ENCODE results near the gene CAPNS1.
A peak's percentile ranks its signal among the peaks of the same experiment; 100 is the strongest.

Gene CAPNS1

GRCh38 chr19:36153126-36153525 is 13.3 kb downstream of the CAPNS1 start:
- H3K4me1 ChIP-seq (ENCODE audit: control insufficient read depth, low read depth, low read length), result no peaks in the 10 kb centered on the region
- no peak overlapping the region for H2AK5ac ChIP-seq (ENCODE audit: low read length)
- H3K4ac ChIP-seq (ENCODE audit: low read depth, low read length), result no peak overlapping the region
- no peak overlapping the region for H4K5ac ChIP-seq (ENCODE audit: low read length)
- DNase-seq, result no peak
- H3K4me3 ChIP-seq (ENCODE audit: low read length), result no peak overlapping the region
- no peaks in the 10 kb centered on the region for H3K27me3 ChIP-seq (ENCODE audit: insufficient read depth, low read length, poor library complexity)
- no peak overlapping the region for H2BK15ac ChIP-seq (replicated peaks; ENCODE audit: low read depth)
- peaks cover 4% of the 10 kb centered on the region for H3K36me3 ChIP-seq (ENCODE audit: control insufficient read depth, insufficient read depth, low read length)
- no peak overlapping the region for H3K27ac ChIP-seq (ENCODE audit: low read depth, low read length)
- no peak overlapping the region for H2BK120ac ChIP-seq (ENCODE audit: low read depth, low read length)
- H4K8ac ChIP-seq (ENCODE audit: low read depth, low read length), result no peak overlapping the region
- H3K23ac ChIP-seq (ENCODE audit: low read length), result no peak overlapping the region
- no peak overlapping the region for H2BK5ac ChIP-seq (ENCODE audit: low read length)
- no peaks in the 10 kb centered on the region for H3K79me2 ChIP-seq (ENCODE audit: control insufficient read depth, insufficient read depth, low read length)
- H3K9ac ChIP-seq (ENCODE audit: low read length), result no peak overlapping the region
- H3K56ac ChIP-seq (ENCODE audit: low read length), result no peak overlapping the region
- no peaks in the 10 kb centered on the region for H3K79me1 ChIP-seq (ENCODE audit: low read length)
- WGBS (ENCODE audit: extremely low coverage, insufficient coverage, low lambda C conversion rate), result no CpG with 5 or more reads among the region's 10 CpGs
- H3K4me2 ChIP-seq (ENCODE audit: low read length), result no peak overlapping the region
- H3K18ac ChIP-seq (ENCODE audit: low read length), result no peak overlapping the region

- H3K4me2 ChIP-seq (ENCODE audit: low read length), result no peak overlapping the region
- H3K4me3 ChIP-seq (ENCODE audit: low read length), result no peak overlapping the region
- no peak overlapping the region for H4K8ac ChIP-seq (ENCODE audit: low read depth, low read length)
- peak overlapping the region; percentile 65 for H3K18ac ChIP-seq (ENCODE audit: low read length)
- H3K27ac ChIP-seq (ENCODE audit: low read depth, low read length), result peak overlapping the region; percentile 68
- H2BK120ac ChIP-seq (ENCODE audit: low read depth, low read length), result no peak overlapping the region
- no peak overlapping the region for H3K4ac ChIP-seq (ENCODE audit: low read depth, low read length)
- H3K9ac ChIP-seq (ENCODE audit: low read length), result peak overlapping the region; percentile 56
- peaks cover 5% of the 10 kb centered on the region for H3K4me1 ChIP-seq (ENCODE audit: control insufficient read depth, low read depth, low read length)
- H2BK5ac ChIP-seq (ENCODE audit: low read length), result peak overlapping the region; percentile 2
- H4K5ac ChIP-seq (ENCODE audit: low read length), result peak overlapping the region; percentile 5
- peak overlapping the region; percentile 85 for H3K56ac ChIP-seq (ENCODE audit: low read length)
- no peak overlapping the region for H3K23ac ChIP-seq (ENCODE audit: low read length)
- H3K36me3 ChIP-seq (ENCODE audit: control insufficient read depth, insufficient read depth, low read length), result no peaks in the 10 kb centered on the region
- no peaks in the 10 kb centered on the region for H3K79me1 ChIP-seq (ENCODE audit: low read length)
- H3K79me2 ChIP-seq (ENCODE audit: control insufficient read depth, insufficient read depth, low read length), result no peaks in the 10 kb centered on the region
- H3K27me3 ChIP-seq (ENCODE audit: insufficient read depth, low read length, poor library complexity), result no peaks in the 10 kb centered on the region
- DNase-seq, result peak; percentile 51
- H2AK5ac ChIP-seq (ENCODE audit: low read length), result peak overlapping the region; percentile 96
- no peak overlapping the region for H2BK15ac ChIP-seq (replicated peaks; ENCODE audit: low read depth)
- no CpG with 5 or more reads among the region's 7 CpGs for WGBS (ENCODE audit: extremely low coverage, insufficient coverage, low lambda C conversion rate)
Measured at GRCh38 chr19:36160821-36161596, 21.1 kb downstream of the CAPNS1 start.

GRCh38 chr19:36163813-36164212 is 23.9 kb downstream of the CAPNS1 start:
- Histone ChIP-seq H3K9ac (ENCODE audit: low read length) (no peak overlapping the region), H2BK120ac (ENCODE audit: low read depth, low read length) (no peak overlapping the region), H3K4ac (ENCODE audit: low read depth, low read length) (no peak overlapping the region), H3K23ac (ENCODE audit: low read length) (no peak overlapping the region), H3K4me3 (ENCODE audit: low read length) (no peak overlapping the region), H3K36me3 (ENCODE audit: control insufficient read depth, insufficient read depth, low read length) (no peaks in the 10 kb centered on the region), H3K79me1 (ENCODE audit: low read length) (no peaks in the 10 kb centered on the region), H2AK5ac (ENCODE audit: low read length) (no peak overlapping the region), H3K4me2 (ENCODE audit: low read length) (no peak overlapping the region), H3K56ac (ENCODE audit: low read length) (no peak overlapping the region), H3K27ac (ENCODE audit: low read depth, low read length) (no peak overlapping the region), H3K4me1 (ENCODE audit: control insufficient read depth, low read depth, low read length) (peaks cover 5% of the 10 kb centered on the region), H4K8ac (ENCODE audit: low read depth, low read length) (no peak overlapping the region), H3K18ac (ENCODE audit: low read length) (no peak overlapping the region), H2BK5ac (ENCODE audit: low read length) (no peak overlapping the region), H3K27me3 (ENCODE audit: insufficient read depth, low read length, poor library complexity) (no peaks in the 10 kb centered on the region), H3K79me2 (ENCODE audit: control insufficient read depth, insufficient read depth, low read length) (no peaks in the 10 kb centered on the region), H2BK15ac (replicated peaks; ENCODE audit: low read depth) (no peak overlapping the region), H4K5ac (ENCODE audit: low read length) (no peak overlapping the region)
- no peak for DNase-seq
- no CpG with 5 or more reads among the region's 12 CpGs for WGBS (ENCODE audit: extremely low coverage, insufficient coverage, low lambda C conversion rate)

- H3K4me1 ChIP-seq (ENCODE audit: control insufficient read depth, low read depth, low read length), result no peaks in the 10 kb centered on the region
- H3K4me3 ChIP-seq (ENCODE audit: low read length), result no peak overlapping the region
- H3K23ac ChIP-seq (ENCODE audit: low read length), result no peak overlapping the region
- no peak overlapping the region for H3K56ac ChIP-seq (ENCODE audit: low read length)
- H4K8ac ChIP-seq (ENCODE audit: low read depth, low read length), result no peak overlapping the region
- H4K5ac ChIP-seq (ENCODE audit: low read length), result no peak overlapping the region
- H2BK5ac ChIP-seq (ENCODE audit: low read length), result no peak overlapping the region
- H3K36me3 ChIP-seq (ENCODE audit: control insufficient read depth, insufficient read depth, low read length), result no peaks in the 10 kb centered on the region
- H3K79me2 ChIP-seq (ENCODE audit: control insufficient read depth, insufficient read depth, low read length), result no peaks in the 10 kb centered on the region
- no peak overlapping the region for H3K4me2 ChIP-seq (ENCODE audit: low read length)
- no peak for DNase-seq
- H2BK120ac ChIP-seq (ENCODE audit: low read depth, low read length), result no peak overlapping the region
- H3K18ac ChIP-seq (ENCODE audit: low read length), result no peak overlapping the region
- no peak overlapping the region for H2BK15ac ChIP-seq (replicated peaks; ENCODE audit: low read depth)
- H3K79me1 ChIP-seq (ENCODE audit: low read length), result no peaks in the 10 kb centered on the region
- no peak overlapping the region for H3K4ac ChIP-seq (ENCODE audit: low read depth, low read length)
- no peak overlapping the region for H3K27ac ChIP-seq (ENCODE audit: low read depth, low read length)
- no CpG with 5 or more reads among the region's 9 CpGs for WGBS (ENCODE audit: extremely low coverage, insufficient coverage, low lambda C conversion rate)
- H3K9ac ChIP-seq (ENCODE audit: low read length), result no peak overlapping the region
- no peaks in the 10 kb centered on the region for H3K27me3 ChIP-seq (ENCODE audit: insufficient read depth, low read length, poor library complexity)
- H2AK5ac ChIP-seq (ENCODE audit: low read length), result no peak overlapping the region
Measured at GRCh38 chr19:36169084-36169760, 29.4 kb downstream of the CAPNS1 start.

GRCh38 chr19:36172852-36173251 is 33.0 kb downstream of the CAPNS1 start:
- no CpG with 5 or more reads among the region's 5 CpGs for WGBS (ENCODE audit: extremely low coverage, insufficient coverage, low lambda C conversion rate)
- H3K23ac ChIP-seq (ENCODE audit: low read length), result no peak overlapping the region
- H3K27me3 ChIP-seq (ENCODE audit: insufficient read depth, low read length, poor library complexity), result no peaks in the 10 kb centered on the region
- H3K4me1 ChIP-seq (ENCODE audit: control insufficient read depth, low read depth, low read length), result no peaks in the 10 kb centered on the region
- H4K5ac ChIP-seq (ENCODE audit: low read length), result no peak overlapping the region
- H3K79me1 ChIP-seq (ENCODE audit: low read length), result no peaks in the 10 kb centered on the region
- DNase-seq, result no peak
- H3K27ac ChIP-seq (ENCODE audit: low read depth, low read length), result no peak overlapping the region
- no peak overlapping the region for H3K4me2 ChIP-seq (ENCODE audit: low read length)
- no peak overlapping the region for H2AK5ac ChIP-seq (ENCODE audit: low read length)
- H3K79me2 ChIP-seq (ENCODE audit: control insufficient read depth, insufficient read depth, low read length), result no peaks in the 10 kb centered on the region
- H4K8ac ChIP-seq (ENCODE audit: low read depth, low read length), result no peak overlapping the region
- no peak overlapping the region for H3K9ac ChIP-seq (ENCODE audit: low read length)
- no peak overlapping the region for H3K56ac ChIP-seq (ENCODE audit: low read length)
- no peak overlapping the region for H3K4me3 ChIP-seq (ENCODE audit: low read length)
- no peak overlapping the region for H3K18ac ChIP-seq (ENCODE audit: low read length)
- no peak overlapping the region for H2BK15ac ChIP-seq (replicated peaks; ENCODE audit: low read depth)
- H2BK5ac ChIP-seq (ENCODE audit: low read length), result no peak overlapping the region
- H2BK120ac ChIP-seq (ENCODE audit: low read depth, low read length), result no peak overlapping the region
- no peaks in the 10 kb centered on the region for H3K36me3 ChIP-seq (ENCODE audit: control insufficient read depth, insufficient read depth, low read length)
- H3K4ac ChIP-seq (ENCODE audit: low read depth, low read length), result no peak overlapping the region
